HL-60 (cell line): ENCODE data around the gene CALML3.

Experiments
- CTCF ChIP-seq: IDR thresholded peaks from one replicate; pipeline ENCODE4 v1.5.1; 2011; ENCODE audit warnings: low read length, control low read depth, inconsistent platforms; ENCODE audit not compliant: insufficient read depth
- POLR2AphosphoS5 ChIP-seq: IDR thresholded peaks from 2 replicates; pipeline ENCODE4 v1.6.1; 2012; ENCODE audit warnings: low read depth

- no peak for TF ChIP-seq POLR2AphosphoS5
- TF ChIP-seq CTCF: no peak
Measured at GRCh38 chr10:5574642-5575131, 49.9 kb downstream of the CALML3 start.
